Glutamatergic neuron (in vitro differentiated cells): ENCODE data around the gene GRID1. TPM values are rescaled to one million over a fixed set of nuclear protein-coding genes. Genes with fewer than 3 reads are reported as not detected.

ENCODE experiments used
- DNase-seq: peaks from one replicate; pipeline ENCODE4 v3.0.0; 2022
- H3K27ac Mint-ChIP-seq: one replicate; pipeline ENCODE4 v1.8.0; 2020; ENCODE audit warnings: mild to moderate bottlenecking, mixed read lengths, inconsistent platforms; ENCODE audit not compliant: unreplicated experiment
- H3K27me3 Mint-ChIP-seq: one replicate; pipeline ENCODE4 v1.8.0; 2020; ENCODE audit warnings: mild to moderate bottlenecking, moderate library complexity, mixed read lengths, inconsistent platforms; ENCODE audit not compliant: unreplicated experiment
- H3K36me3 Mint-ChIP-seq: one replicate; pipeline ENCODE4 v1.8.0; 2020; ENCODE audit warnings: mild to moderate bottlenecking, mixed read lengths, inconsistent platforms; ENCODE audit not compliant: unreplicated experiment
- H3K4me1 Mint-ChIP-seq: one replicate; pipeline ENCODE4 v1.8.0; 2020; ENCODE audit warnings: mild to moderate bottlenecking, low read depth, mixed read lengths, inconsistent platforms; ENCODE audit not compliant: unreplicated experiment
- H3K4me3 Mint-ChIP-seq: one replicate; pipeline ENCODE4 v1.8.0; 2020; ENCODE audit warnings: mild to moderate bottlenecking, mixed read lengths, inconsistent platforms; ENCODE audit not compliant: unreplicated experiment
- H3K9me3 Mint-ChIP-seq: one replicate; pipeline ENCODE4 v1.8.0; 2020; ENCODE audit warnings: mild to moderate bottlenecking, moderate library complexity, mixed read lengths, inconsistent platforms; ENCODE audit not compliant: unreplicated experiment
- total RNA-seq: library from RNA; stranded (reverse); fragmentation: NEBNext Ultra II Directional; extraction: Animal tissue kit (Norgen Biotek cat#: 25700); gene quantifications from one replicate; pipeline ENCODE4 v1.2.1, GENCODE V29; 2021; ENCODE audit not compliant: unreplicated experiment
- TF ChIP-seq, protein P1 (sequence below): fragments of 200-600 bp; sonication (generic); IDR thresholded peaks from one replicate; pipeline ENCODE4 v1.5.0; 2021; ENCODE audit not compliant: partially characterized antibody, unreplicated experiment

Gene GRID1
- total RNA-seq, 1 donor from 2014 or later = 8.0 TPM

DNA sequence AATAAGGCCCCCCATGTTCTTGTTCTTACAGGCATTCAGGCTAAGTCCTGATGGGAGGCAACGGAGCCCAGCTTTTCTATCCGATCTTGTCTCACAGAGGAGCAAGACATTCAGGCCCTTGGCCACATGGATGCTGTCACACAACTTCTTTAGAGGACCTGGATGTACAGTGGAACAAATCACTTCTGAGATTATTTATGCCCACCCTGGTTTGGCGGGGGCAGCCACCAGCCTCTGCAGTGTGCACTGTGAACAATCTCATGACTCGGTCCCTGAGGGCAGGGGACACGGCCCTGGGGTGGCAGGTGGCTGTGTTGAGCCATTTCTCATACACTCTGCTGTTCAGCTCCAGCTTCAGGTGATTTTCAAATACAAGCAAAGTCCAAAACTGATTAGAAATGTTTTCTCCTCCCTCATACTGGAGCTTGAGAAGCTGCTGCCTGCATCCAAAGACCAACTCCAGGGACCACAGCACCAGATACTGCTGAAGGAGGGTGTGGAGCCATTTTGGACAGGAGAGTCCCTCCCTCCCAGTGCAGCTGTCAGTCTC, 441.3 kb downstream of the GRID1 start:
- Mint-ChIP-seq H3K27ac (no peak overlapping the region), H3K9me3 (no peaks in the 10 kb centered on the region), H3K36me3 (no peaks in the 10 kb centered on the region), H3K4me1 (peaks cover 6% of the 10 kb centered on the region), H3K27me3 (no peaks in the 10 kb centered on the region), H3K4me3 (no peak overlapping the region)
- TF ChIP-seq, protein P1, sequence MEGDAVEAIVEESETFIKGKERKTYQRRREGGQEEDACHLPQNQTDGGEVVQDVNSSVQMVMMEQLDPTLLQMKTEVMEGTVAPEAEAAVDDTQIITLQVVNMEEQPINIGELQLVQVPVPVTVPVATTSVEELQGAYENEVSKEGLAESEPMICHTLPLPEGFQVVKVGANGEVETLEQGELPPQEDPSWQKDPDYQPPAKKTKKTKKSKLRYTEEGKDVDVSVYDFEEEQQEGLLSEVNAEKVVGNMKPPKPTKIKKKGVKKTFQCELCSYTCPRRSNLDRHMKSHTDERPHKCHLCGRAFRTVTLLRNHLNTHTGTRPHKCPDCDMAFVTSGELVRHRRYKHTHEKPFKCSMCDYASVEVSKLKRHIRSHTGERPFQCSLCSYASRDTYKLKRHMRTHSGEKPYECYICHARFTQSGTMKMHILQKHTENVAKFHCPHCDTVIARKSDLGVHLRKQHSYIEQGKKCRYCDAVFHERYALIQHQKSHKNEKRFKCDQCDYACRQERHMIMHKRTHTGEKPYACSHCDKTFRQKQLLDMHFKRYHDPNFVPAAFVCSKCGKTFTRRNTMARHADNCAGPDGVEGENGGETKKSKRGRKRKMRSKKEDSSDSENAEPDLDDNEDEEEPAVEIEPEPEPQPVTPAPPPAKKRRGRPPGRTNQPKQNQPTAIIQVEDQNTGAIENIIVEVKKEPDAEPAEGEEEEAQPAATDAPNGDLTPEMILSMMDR = no peak
- no peak for DNase-seq

GRCh38 chr10:85924382-85925102, 442.1 kb downstream of the GRID1 start:
- peaks cover 6% of the 10 kb centered on the region for H3K4me1 Mint-ChIP-seq
- TF ChIP-seq, protein P1 = no peak
- no peaks in the 10 kb centered on the region for H3K36me3 Mint-ChIP-seq
- peaks cover 2% of the 10 kb centered on the region for H3K27me3 Mint-ChIP-seq
- DNase-seq = no peak
- no peak overlapping the region for H3K27ac Mint-ChIP-seq
- no peaks in the 10 kb centered on the region for H3K9me3 Mint-ChIP-seq
- H3K4me3 Mint-ChIP-seq = no peak overlapping the region

GRCh38 chr10:85922356-85923129, 444.1 kb downstream of the GRID1 start:
- no peak overlapping the region for H3K4me3 Mint-ChIP-seq
- DNase-seq = no peak
- TF ChIP-seq, protein P1 = no peak
- H3K9me3 Mint-ChIP-seq = no peaks in the 10 kb centered on the region
- H3K36me3 Mint-ChIP-seq = no peaks in the 10 kb centered on the region
- peaks cover 2% of the 10 kb centered on the region for H3K27me3 Mint-ChIP-seq
- H3K4me1 Mint-ChIP-seq = peaks cover 6% of the 10 kb centered on the region
- no peak overlapping the region for H3K27ac Mint-ChIP-seq

GRCh38 chr10:85921789-85922188, 444.8 kb downstream of the GRID1 start:
- Mint-ChIP-seq H3K36me3 (no peaks in the 10 kb centered on the region), H3K27me3 (peaks cover 2% of the 10 kb centered on the region), H3K27ac (no peak overlapping the region), H3K9me3 (no peaks in the 10 kb centered on the region), H3K4me3 (no peak overlapping the region), H3K4me1 (peaks cover 7% of the 10 kb centered on the region)
- no peak for DNase-seq
- TF ChIP-seq, protein P1 = no peak
